H54 (cell line): ENCODE results near the gene MDM4.

Experiments
- DNase-seq: peaks from one replicate; pipeline ENCODE4 v3.0.0; 2011; ENCODE audit warnings: low spot score, mixed read lengths; ENCODE audit not compliant: insufficient read length
- FAIRE-seq: peaks from 3 replicates; lab custom pipeline; 2011; peaks lifted over from hg19 to GRCh38; lab: Jason Lieb, UNC
- POLR2A ChIP-seq: IDR thresholded peaks from 2 replicates; pipeline ENCODE4 v1.6.1; 2011; ENCODE audit warnings: low read depth, mild to moderate bottlenecking, low read length

MDM4 gene

GRCh38 chr1:204495777-204496176 lies 20.4 kb upstream of the MDM4 start:
- FAIRE-seq (no peak), DNase-seq (no peak)
- no peak for TF ChIP-seq POLR2A

GRCh38 chr1:204498981-204499380 lies 17.2 kb upstream of the MDM4 start:
- FAIRE-seq (no peak), DNase-seq (no peak)
- TF ChIP-seq POLR2A: no peak

- FAIRE-seq (no peak), DNase-seq (no peak)
- no peak for TF ChIP-seq POLR2A
Measured at GRCh38 chr1:204499511-204500468, 16.4 kb upstream of the MDM4 start.

GRCh38 chr1:204502241-204502640 lies 14.0 kb upstream of the MDM4 start:
- TF ChIP-seq POLR2A: no peak
- no peak for FAIRE-seq
- no peak for DNase-seq

- no peak for TF ChIP-seq POLR2A
- FAIRE-seq (no peak), DNase-seq (peak; percentile 27)
Measured at GRCh38 chr1:204503122-204503912, 12.9 kb upstream of the MDM4 start.

- TF ChIP-seq POLR2A: no peak
- no peak for FAIRE-seq
- DNase-seq: no peak
Measured at GRCh38 chr1:204503913-204504519, 12.2 kb upstream of the MDM4 start.

- no peak for DNase-seq
Measured at GRCh38 chr1:204505674-204506200, 10.5 kb upstream of the MDM4 start.

GRCh38 chr1:204506201-204506968 lies 9.8 kb upstream of the MDM4 start:
- DNase-seq (peak; percentile 33), FAIRE-seq (no peak)
- TF ChIP-seq POLR2A: no peak

More at GRCh38 chr1:204505674-204506200, 10.5 kb upstream of the MDM4 start:
- FAIRE-seq: no peak
- TF ChIP-seq POLR2A: no peak

GRCh38 chr1:204506969-204507316 lies 9.3 kb upstream of the MDM4 start:
- FAIRE-seq (peak; percentile 53), DNase-seq (no peak)
- no peak for TF ChIP-seq POLR2A

- DNase-seq (no peak), FAIRE-seq (no peak)
- no peak for TF ChIP-seq POLR2A
Measured at GRCh38 chr1:204507317-204508105, 8.7 kb upstream of the MDM4 start.

- TF ChIP-seq POLR2A: no peak
- FAIRE-seq: no peak
Measured at GRCh38 chr1:204509186-204509635, 7.0 kb upstream of the MDM4 start.

GRCh38 chr1:204511366-204511765 lies 4.8 kb upstream of the MDM4 start:
- FAIRE-seq: no peak
- TF ChIP-seq POLR2A: no peak
- no peak for DNase-seq

More at GRCh38 chr1:204509186-204509635, 7.0 kb upstream of the MDM4 start:
- DNase-seq: no peak

- DNase-seq (no peak), FAIRE-seq (no peak)
- no peak for TF ChIP-seq POLR2A
Measured at GRCh38 chr1:204513117-204513716, 3.0 kb upstream of the MDM4 start.
